WERI-Rb-1 (cell line): ENCODE measurements around the gene HIVEP1.

Experiments used
- DNase-seq: peaks from one replicate; pipeline ENCODE4 v3.0.0-alpha.2; 2020
- H3K27ac ChIP-seq: fragments of 250-450 bp; sonication (Bioruptor Pico); 2 replicates; pipeline ENCODE4 v1.5.1; 2020; ENCODE audit warnings: mild to moderate bottlenecking, moderate library complexity
- H3K27me3 ChIP-seq: fragments of 250-450 bp; sonication (Bioruptor Pico); 2 replicates; pipeline ENCODE4 v1.5.1; 2021; ENCODE audit warnings: mild to moderate bottlenecking, low read depth, moderate library complexity; ENCODE audit not compliant: insufficient read depth, severe bottlenecking
- H3K36me3 ChIP-seq: fragments of 250-450 bp; sonication (Bioruptor Pico); 2 replicates; pipeline ENCODE4 v1.5.1; 2020; ENCODE audit warnings: mild to moderate bottlenecking, moderate library complexity
- H3K4me3 ChIP-seq: 2 replicates; pipeline ENCODE4 v1.5.1; 2011; ENCODE audit warnings: low read depth, mild to moderate bottlenecking, control low read depth, low read length
- H3K9me3 ChIP-seq: fragments of 250-450 bp; sonication (Bioruptor Pico); 2 replicates; pipeline ENCODE4 v1.5.1; 2021; ENCODE audit warnings: mild to moderate bottlenecking, moderate library complexity; ENCODE audit not compliant: severe bottlenecking
- TF ChIP-seq, protein P1 (sequence below): IDR thresholded peaks from 2 replicates; pipeline ENCODE4 v1.5.1; 2011; ENCODE audit warnings: low read depth, mild to moderate bottlenecking, control low read depth, inconsistent platforms, low read length

Gene HIVEP1

DNA sequence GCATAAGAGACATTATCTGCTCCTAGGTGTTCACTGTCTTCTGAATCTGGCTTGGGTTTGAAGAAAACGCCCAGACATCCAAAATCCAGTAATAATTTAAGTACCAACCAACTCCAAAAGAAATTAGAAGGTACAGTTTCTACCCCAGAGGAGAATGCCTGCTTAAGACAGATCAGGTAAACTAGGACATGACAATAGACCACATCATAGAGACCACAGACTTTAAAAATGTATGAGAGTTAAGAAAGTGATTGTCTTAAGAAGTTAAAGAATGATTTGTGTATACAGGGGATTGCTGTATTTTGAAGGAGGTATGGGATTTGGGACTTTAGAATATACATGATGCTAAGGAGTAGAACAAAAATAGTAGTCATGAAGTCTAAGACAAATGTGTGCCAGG, 157.3 kb downstream of the HIVEP1 start:
- no peaks in the 10 kb centered on the region for H3K36me3 ChIP-seq
- no peak overlapping the region for H3K4me3 ChIP-seq
- TF ChIP-seq, protein P1, sequence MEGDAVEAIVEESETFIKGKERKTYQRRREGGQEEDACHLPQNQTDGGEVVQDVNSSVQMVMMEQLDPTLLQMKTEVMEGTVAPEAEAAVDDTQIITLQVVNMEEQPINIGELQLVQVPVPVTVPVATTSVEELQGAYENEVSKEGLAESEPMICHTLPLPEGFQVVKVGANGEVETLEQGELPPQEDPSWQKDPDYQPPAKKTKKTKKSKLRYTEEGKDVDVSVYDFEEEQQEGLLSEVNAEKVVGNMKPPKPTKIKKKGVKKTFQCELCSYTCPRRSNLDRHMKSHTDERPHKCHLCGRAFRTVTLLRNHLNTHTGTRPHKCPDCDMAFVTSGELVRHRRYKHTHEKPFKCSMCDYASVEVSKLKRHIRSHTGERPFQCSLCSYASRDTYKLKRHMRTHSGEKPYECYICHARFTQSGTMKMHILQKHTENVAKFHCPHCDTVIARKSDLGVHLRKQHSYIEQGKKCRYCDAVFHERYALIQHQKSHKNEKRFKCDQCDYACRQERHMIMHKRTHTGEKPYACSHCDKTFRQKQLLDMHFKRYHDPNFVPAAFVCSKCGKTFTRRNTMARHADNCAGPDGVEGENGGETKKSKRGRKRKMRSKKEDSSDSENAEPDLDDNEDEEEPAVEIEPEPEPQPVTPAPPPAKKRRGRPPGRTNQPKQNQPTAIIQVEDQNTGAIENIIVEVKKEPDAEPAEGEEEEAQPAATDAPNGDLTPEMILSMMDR, result no peak
- no peak for DNase-seq
- H3K27ac ChIP-seq, result no peak overlapping the region
- no peaks in the 10 kb centered on the region for H3K27me3 ChIP-seq
- H3K9me3 ChIP-seq, result no peaks in the 10 kb centered on the region

DNA sequence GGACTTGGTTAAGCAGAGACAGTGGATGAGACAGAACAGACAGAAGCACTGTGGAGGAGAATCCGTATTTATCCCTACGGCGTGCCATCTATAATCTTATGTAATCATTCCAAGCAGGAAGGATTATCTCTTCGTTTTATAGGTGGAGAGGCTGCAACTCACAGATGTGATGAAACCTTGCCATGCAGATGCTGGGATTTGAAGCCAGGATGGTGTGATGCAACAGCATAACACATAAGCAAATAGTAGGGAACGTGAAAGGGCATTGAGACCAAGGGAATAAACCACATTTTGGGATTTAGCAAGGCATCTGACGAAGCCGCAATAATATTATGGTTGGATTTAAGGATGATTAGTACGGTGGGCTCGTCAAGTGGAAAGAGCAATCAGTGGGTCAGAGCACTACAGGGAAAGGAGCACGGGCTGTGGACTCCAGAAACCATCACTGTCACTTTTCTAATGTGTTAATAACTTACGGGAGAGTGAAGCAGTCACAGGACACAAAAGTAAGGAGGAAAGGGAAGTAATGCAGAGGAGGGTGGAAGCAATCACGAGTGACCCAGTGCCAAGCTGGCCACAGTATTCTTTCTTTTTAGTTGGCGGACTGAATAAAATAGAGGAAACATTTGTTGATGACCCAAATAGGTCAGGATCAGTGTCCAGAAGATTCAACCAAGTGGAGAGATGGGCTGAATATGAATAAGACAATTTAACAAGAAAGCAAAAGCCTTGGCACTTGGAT, 158.4 kb downstream of the HIVEP1 start:
- TF ChIP-seq, protein P1, result no peak
- Histone ChIP-seq H3K9me3 (no peaks in the 10 kb centered on the region), H3K4me3 (no peak overlapping the region), H3K27me3 (no peaks in the 10 kb centered on the region), H3K36me3 (no peaks in the 10 kb centered on the region), H3K27ac (no peak overlapping the region)
- DNase-seq, result no peak

DNA sequence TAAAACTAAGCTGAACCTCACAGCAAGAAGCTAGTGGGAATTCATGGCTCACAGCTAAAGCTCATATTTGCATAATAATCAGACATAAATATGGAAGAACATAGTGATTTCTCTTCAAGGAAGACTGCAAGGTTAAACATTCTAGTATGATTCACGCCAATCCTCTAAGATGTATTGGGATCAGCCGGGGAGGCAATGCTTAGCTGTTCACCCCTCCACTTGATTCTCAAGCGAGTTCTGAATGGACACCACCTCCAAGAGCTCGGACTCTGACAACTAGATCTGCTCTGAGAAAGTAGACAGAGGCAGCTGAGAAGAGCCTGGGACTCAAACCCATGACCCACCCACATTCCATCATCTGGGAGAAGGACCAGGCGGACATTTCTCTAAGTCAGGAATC, 159.6 kb downstream of the HIVEP1 start:
- no peak for DNase-seq
- no peaks in the 10 kb centered on the region for H3K27me3 ChIP-seq
- H3K36me3 ChIP-seq, result no peaks in the 10 kb centered on the region
- H3K27ac ChIP-seq, result no peak overlapping the region
- H3K4me3 ChIP-seq, result no peak overlapping the region
- peaks cover under 1% of the 10 kb centered on the region for H3K9me3 ChIP-seq
- TF ChIP-seq, protein P1, result no peak

DNA sequence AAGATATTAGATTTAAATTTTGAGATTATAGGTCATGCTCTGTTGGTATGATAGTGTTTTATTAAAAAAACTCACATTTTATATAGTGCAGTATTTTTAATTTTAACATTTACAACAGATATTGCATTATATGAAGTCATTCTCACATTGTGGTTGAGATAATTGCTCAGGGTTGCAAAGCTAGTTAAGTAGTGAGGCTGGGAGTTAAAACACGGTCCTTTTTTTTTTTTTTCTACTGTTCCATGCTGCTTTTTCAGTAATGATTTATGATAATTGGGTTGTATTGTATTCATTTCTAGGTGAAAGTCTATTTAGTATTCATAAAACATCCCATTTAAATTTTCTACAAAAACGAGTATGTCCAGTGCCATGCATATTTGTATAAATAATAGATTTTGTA, 160.5 kb downstream of the HIVEP1 start:
- DNase-seq, result no peak
- H3K27ac ChIP-seq, result no peak overlapping the region
- no peaks in the 10 kb centered on the region for H3K36me3 ChIP-seq
- no peak overlapping the region for H3K4me3 ChIP-seq
- H3K9me3 ChIP-seq, result peaks cover 3% of the 10 kb centered on the region
- no peaks in the 10 kb centered on the region for H3K27me3 ChIP-seq
- TF ChIP-seq, protein P1, result no peak

DNA sequence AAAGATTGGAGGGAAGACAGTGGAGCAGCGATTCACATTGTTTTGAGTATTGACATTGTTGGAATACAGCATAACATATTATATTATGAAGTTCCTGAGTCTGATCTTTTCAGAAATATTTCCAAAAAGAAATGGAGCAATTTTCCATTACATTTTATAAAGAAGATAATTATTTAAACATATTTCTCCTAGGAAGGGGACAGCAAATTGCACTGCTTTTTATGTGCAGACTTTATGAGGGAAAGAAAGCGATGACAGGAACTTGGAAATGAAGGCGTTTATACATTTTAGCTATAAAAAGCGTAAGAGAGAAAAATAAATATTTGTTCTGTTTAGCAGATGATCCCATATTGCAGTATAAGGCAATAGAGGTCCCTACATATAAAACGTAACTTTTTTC, 161.1 kb downstream of the HIVEP1 start:
- Histone ChIP-seq H3K27ac (no peak overlapping the region), H3K27me3 (no peaks in the 10 kb centered on the region), H3K4me3 (no peak overlapping the region), H3K36me3 (no peaks in the 10 kb centered on the region), H3K9me3 (peaks cover 3% of the 10 kb centered on the region)
- DNase-seq, result no peak
- TF ChIP-seq, protein P1, result no peak

DNA sequence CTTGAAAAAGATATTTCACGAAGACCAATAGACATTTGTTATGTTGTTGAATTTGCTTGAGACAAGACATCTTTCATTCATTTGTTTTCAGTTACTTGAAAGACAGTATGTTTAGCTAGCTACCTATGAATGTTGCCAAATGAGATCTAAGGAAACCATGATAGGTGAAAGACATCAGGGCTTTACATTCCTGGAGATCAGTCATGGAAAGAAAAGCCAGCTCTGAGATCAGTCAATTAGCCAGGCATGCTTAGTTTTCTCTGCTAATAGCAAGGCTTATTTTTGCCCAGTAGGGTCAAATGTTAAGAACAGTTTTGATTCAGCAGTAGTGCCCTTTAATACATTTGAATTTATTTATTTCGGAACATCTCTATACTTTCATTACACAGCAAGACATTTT, 161.5 kb downstream of the HIVEP1 start:
- H3K36me3 ChIP-seq, result no peaks in the 10 kb centered on the region
- H3K27me3 ChIP-seq, result no peaks in the 10 kb centered on the region
- H3K9me3 ChIP-seq, result peaks cover 3% of the 10 kb centered on the region
- no peak overlapping the region for H3K4me3 ChIP-seq
- no peak overlapping the region for H3K27ac ChIP-seq
- TF ChIP-seq, protein P1, result no peak
- DNase-seq, result no peak
